IPS-NIHi11 (cell line): ENCODE data around the gene WASF3.

ENCODE experiments used
- DNase-seq: peaks from one replicate; pipeline ENCODE4 v3.0.0; 2012; ENCODE audit warnings: mixed read lengths, low spot score

Gene WASF3

GRCh38 chr13:26681036-26681435 is 123.6 kb downstream of the WASF3 start:
- no peak for DNase-seq

- DNase-seq = no peak
Observed at GRCh38 chr13:26682606-26683005, 125.1 kb downstream of the WASF3 start.

- no peak for DNase-seq
Observed at GRCh38 chr13:26685606-26686005, 128.1 kb downstream of the WASF3 start.

- no peak for DNase-seq
Observed at GRCh38 chr13:26686285-26686684, 128.8 kb downstream of the WASF3 start.

- no peak for DNase-seq
Observed at GRCh38 chr13:26688286-26688685, 130.8 kb downstream of the WASF3 start.

GRCh38 chr13:26688980-26689379 is 131.5 kb downstream of the WASF3 start:
- no peak for DNase-seq

- DNase-seq = no peak
Observed at GRCh38 chr13:26693749-26694463, 136.4 kb downstream of the WASF3 start.

GRCh38 chr13:26694609-26695359 is 137.3 kb downstream of the WASF3 start:
- DNase-seq = no peak

GRCh38 chr13:26695360-26695705 is 137.8 kb downstream of the WASF3 start:
- no peak for DNase-seq

GRCh38 chr13:26695891-26696311 is 138.4 kb downstream of the WASF3 start:
- no peak for DNase-seq

- DNase-seq = no peak
Observed at GRCh38 chr13:26697069-26697955, 139.8 kb downstream of the WASF3 start.

- peak; percentile 87 for DNase-seq
Observed at GRCh38 chr13:26698392-26699196, 141.1 kb downstream of the WASF3 start.

GRCh38 chr13:26699197-26699490 is 141.7 kb downstream of the WASF3 start:
- no peak for DNase-seq

GRCh38 chr13:26705536-26705935 is 148.1 kb downstream of the WASF3 start:
- no peak for DNase-seq

- DNase-seq = no peak
Observed at GRCh38 chr13:26706381-26706780, 148.9 kb downstream of the WASF3 start.

- peak; percentile 69 for DNase-seq
Observed at GRCh38 chr13:26707122-26708006, 149.9 kb downstream of the WASF3 start.

- no peak for DNase-seq
Observed at GRCh38 chr13:26708007-26708297, 150.5 kb downstream of the WASF3 start.

- no peak for DNase-seq
Observed at GRCh38 chr13:26709461-26709860, 152.0 kb downstream of the WASF3 start.

- DNase-seq = no peak
Observed at GRCh38 chr13:26710166-26710565, 152.7 kb downstream of the WASF3 start.

- DNase-seq = no peak
Observed at GRCh38 chr13:26711211-26711610, 153.7 kb downstream of the WASF3 start.

- DNase-seq = no peak
Observed at GRCh38 chr13:26713341-26713740, 155.9 kb downstream of the WASF3 start.
